Upper lobe of right lung (tissue), 1 donor: ENCODE measurements around the gene ART4. TPM values are rescaled to one million over a fixed set of nuclear protein-coding genes. Genes with fewer than 3 reads are reported as not detected.

Experiments
- ATAC-seq: fragments of 200-7000 bp; cut with Tn5 transposase; one replicate; pipeline ENCODE4 v1.9.1; 2020; ENCODE audit warnings: mild to moderate bottlenecking, moderate library complexity
- DNase-seq: peaks from one replicate; pipeline ENCODE4 v3.0.0-alpha.2; 2020
- H3K27ac ChIP-seq: fragments of 200-600 bp; one replicate; pipeline ENCODE4 v1.8.0; 2022
- H3K27me3 ChIP-seq: fragments of 200-600 bp; one replicate; pipeline ENCODE4 v1.8.0; 2022; ENCODE audit warnings: mild to moderate bottlenecking
- H3K36me3 ChIP-seq: fragments of 200-600 bp; one replicate; pipeline ENCODE4 v1.8.0; 2022
- H3K4me1 ChIP-seq: fragments of 200-600 bp; one replicate; pipeline ENCODE4 v1.8.0; 2022
- H3K4me3 ChIP-seq: fragments of 200-600 bp; one replicate; pipeline ENCODE4 v1.8.0; 2022; ENCODE audit warnings: mild to moderate bottlenecking
- H3K9me3 ChIP-seq: fragments of 200-600 bp; one replicate; pipeline ENCODE4 v1.8.0; 2022
- intact Hi-C: fragments of 100-400 bp; cut with DNase I; formaldehyde crosslinking; loops from one replicate; pipeline ENCODE4 v1.11.0; 2022
- total RNA-seq: library from RNA; stranded (reverse); fragmentation: NEBNext Ultra II Directional; extraction: Animal tissue kit (Norgen Biotek cat#: 25700); gene quantifications from one replicate; pipeline ENCODE4 v1.2.1, GENCODE V29; 2021
- TF ChIP-seq, protein P1 (sequence below): fragments of 200-600 bp; IDR thresholded peaks from one replicate; pipeline ENCODE4 v1.8.0; 2022; ENCODE audit warnings: antibody characterized with exemption
- donor health status: DM: no; HTN: yes; CAD: no; lungs with severe emphysema.

ART4 gene
- total RNA-seq, 1 donor from 2014 or later: 5.7 TPM

- TF ChIP-seq, protein P1, sequence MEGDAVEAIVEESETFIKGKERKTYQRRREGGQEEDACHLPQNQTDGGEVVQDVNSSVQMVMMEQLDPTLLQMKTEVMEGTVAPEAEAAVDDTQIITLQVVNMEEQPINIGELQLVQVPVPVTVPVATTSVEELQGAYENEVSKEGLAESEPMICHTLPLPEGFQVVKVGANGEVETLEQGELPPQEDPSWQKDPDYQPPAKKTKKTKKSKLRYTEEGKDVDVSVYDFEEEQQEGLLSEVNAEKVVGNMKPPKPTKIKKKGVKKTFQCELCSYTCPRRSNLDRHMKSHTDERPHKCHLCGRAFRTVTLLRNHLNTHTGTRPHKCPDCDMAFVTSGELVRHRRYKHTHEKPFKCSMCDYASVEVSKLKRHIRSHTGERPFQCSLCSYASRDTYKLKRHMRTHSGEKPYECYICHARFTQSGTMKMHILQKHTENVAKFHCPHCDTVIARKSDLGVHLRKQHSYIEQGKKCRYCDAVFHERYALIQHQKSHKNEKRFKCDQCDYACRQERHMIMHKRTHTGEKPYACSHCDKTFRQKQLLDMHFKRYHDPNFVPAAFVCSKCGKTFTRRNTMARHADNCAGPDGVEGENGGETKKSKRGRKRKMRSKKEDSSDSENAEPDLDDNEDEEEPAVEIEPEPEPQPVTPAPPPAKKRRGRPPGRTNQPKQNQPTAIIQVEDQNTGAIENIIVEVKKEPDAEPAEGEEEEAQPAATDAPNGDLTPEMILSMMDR: no peak
- Histone ChIP-seq H3K27me3 (no peaks in the 10 kb centered on the region), H3K36me3 (no peaks in the 10 kb centered on the region), H3K4me1 (peaks cover 19% of the 10 kb centered on the region), H3K9me3 (no peaks in the 10 kb centered on the region), H3K27ac (peak overlapping the region; percentile 97), H3K4me3 (peak overlapping the region; percentile 78)
- DNase-seq: no peak
- intact Hi-C loops: no loop called here
- ATAC-seq: no peak
Measured at GRCh38 chr12:14775636-14775980, 67.7 kb downstream of the ART4 start.

Other genes with a start within 250 kb of the ART4 start
- gene GUCY2C, start 146.9 kb downstream of the ART4 start, total RNA-seq: not detected
- 49.3 TPM for gene WBP11, start 40.0 kb downstream of the ART4 start, total RNA-seq
- gene C12orf60, start 39.9 kb downstream of the ART4 start, total RNA-seq: 0.17 TPM
- 1.9 TPM for gene SMCO3, start 29.3 kb downstream of the ART4 start, total RNA-seq
- gene MGP, start 42.3 kb upstream of the ART4 start, total RNA-seq: 472 TPM
- 9.7 TPM for gene ERP27, start 95.0 kb upstream of the ART4 start, total RNA-seq
- 228 TPM for gene ARHGDIB, start 118.1 kb upstream of the ART4 start, total RNA-seq
- not detected for gene PDE6H, start 129.5 kb upstream of the ART4 start, total RNA-seq